K562 (cell line): ENCODE data around the gene SAP25. TPM values are rescaled to one million over a fixed set of nuclear protein-coding genes. Genes with fewer than 3 reads are reported as not detected.

Source experiments
- ATAC-seq: fragments of 200-7000 bp; cut with Tn5 transposase; 3 replicates; pipeline ENCODE4 v1.9.1; 2020; ENCODE audit warnings: moderate library complexity
- BruUV-seq: library from RNA; stranded (reverse); fragments of 400-500 nt; replicated peaks from 2 replicates; lab custom pipeline; 2021; lab: Mats Ljungman, UMichigan
- CTCF ChIA-PET: fragments of 300-600 bp; formaldehyde crosslinking; extraction: SDS; loops from one replicate; lab custom pipeline; 2021; ENCODE audit warnings: low intra/inter-chr PET ratio; lab: Yijun Ruan, JAX
- POLR2A ChIA-PET: fragments of 300-600, 350-650 bp; sonication (Branson Sonifier 250); formaldehyde crosslinking; extraction: SDS; loops from one replicate; lab custom pipeline; 2021; ENCODE audit warnings: antibody characterized with exemption, inconsistent platforms; lab: Yijun Ruan, JAX
- DNase-seq, 4 experiments: peaks; one replicate each; pipeline versions ENCODE4 v3.0.0 to v3.0.0-alpha.2; 2011 to 2018; ENCODE audit warnings: low spot score in 3 of 4, mixed read lengths in 3 of 4; ENCODE audit errors: extremely low read depth in 1 of 4
- FAIRE-seq: peaks from 2 replicates; lab custom pipeline; 2011; peaks lifted over from hg19 to GRCh38; lab: Jason Lieb, UNC
- H2AFZ ChIP-seq: 2 replicates; pipeline ENCODE4 v1.6.0; 2011; ENCODE audit warnings: low read depth, low read length, control low read depth, inconsistent platforms
- H3K27ac ChIP-seq: fragments of 200-600 bp; 3 replicates; pipeline ENCODE4 v1.8.0; 2011; ENCODE audit warnings: low read depth, mild to moderate bottlenecking, control low read depth, inconsistent platforms, low read length, moderate library complexity, mixed read lengths; ENCODE audit errors: extremely low read depth
- H3K27me3 ChIP-seq, 2 experiments: fragments of 300-600 bp in 1 of 2; 2 replicates in 1 of 2; 3 replicates in 1 of 2; pipeline versions ENCODE4 v1.6.0 to v1.8.0; 2011; ENCODE audit warnings: inconsistent platforms in 2 of 2, low read length in 2 of 2, mild to moderate bottlenecking in 1 of 2, mixed read lengths in 1 of 2, moderate library complexity in 1 of 2; ENCODE audit not compliant: control insufficient read depth in 2 of 2, insufficient read depth in 2 of 2
- H3K36me3 ChIP-seq: fragments of 300-600 bp; 3 replicates; pipeline ENCODE4 v1.8.0; 2011; ENCODE audit warnings: mild to moderate bottlenecking, low read length, inconsistent platforms; ENCODE audit not compliant: control insufficient read depth, insufficient read depth
- H3K4me1 ChIP-seq, 2 experiments: fragments of 200-600 bp in 1 of 2; replicated peaks in 1 of 2; 2 replicates in 1 of 2; 3 replicates in 1 of 2; pipeline versions ENCODE4 v1.5.1 to v1.8.0; 2011; ENCODE audit warnings: inconsistent platforms in 2 of 2, low read length in 2 of 2, mild to moderate bottlenecking in 1 of 2, mixed read lengths in 1 of 2, moderate library complexity in 1 of 2; ENCODE audit not compliant: control insufficient read depth in 2 of 2, insufficient read depth in 2 of 2
- H3K4me2 ChIP-seq: 2 replicates; pipeline ENCODE4 v1.6.1; 2011; ENCODE audit warnings: low read length, control low read depth, inconsistent platforms, mixed read lengths; ENCODE audit not compliant: insufficient read depth
- H3K4me3 ChIP-seq: fragments of 200-600 bp; sonication (generic), shearing (Covaris generic); 2 replicates; pipeline ENCODE4 v1.5.1; 2016; ENCODE audit warnings: control low read depth, inconsistent platforms
- H3K79me2 ChIP-seq: fragments of 200-600 bp; 3 replicates; pipeline ENCODE4 v1.8.0; 2011; ENCODE audit warnings: low read length, inconsistent platforms; ENCODE audit not compliant: control insufficient read depth, insufficient read depth
- H3K9ac ChIP-seq, 2 experiments: 2 replicates each; pipeline versions ENCODE4 v1.6.0 to v1.6.1; 2011; ENCODE audit warnings: low read depth in 2 of 2, low read length in 2 of 2, control low read depth in 1 of 2, inconsistent platforms in 1 of 2, mild to moderate bottlenecking in 1 of 2, mixed read lengths in 1 of 2; ENCODE audit not compliant: insufficient read depth in 1 of 2
- H3K9me1 ChIP-seq: one replicate; pipeline ENCODE4 v1.6.0; 2011; ENCODE audit warnings: inconsistent platforms, mild to moderate bottlenecking, low read length, moderate library complexity; ENCODE audit not compliant: control insufficient read depth, insufficient read depth
- H3K9me3 ChIP-seq: replicated peaks from 2 replicates; pipeline ENCODE4 v1.5.1; 2011; ENCODE audit warnings: low read depth, low read length, inconsistent platforms; ENCODE audit not compliant: control insufficient read depth, insufficient read depth
- H4K20me1 ChIP-seq: replicated peaks from 2 replicates; pipeline ENCODE4 v1.6.1; 2011; ENCODE audit warnings: low read length, inconsistent platforms, mixed read lengths; ENCODE audit not compliant: control insufficient read depth, insufficient read depth
- BHLHE40 ChIP-seq: IDR thresholded peaks from 2 replicates; pipeline ENCODE4 v1.6.1; 2011; ENCODE audit warnings: low read length, improper control_type of control experiment
- CREM ChIP-seq: IDR thresholded peaks from 2 replicates; pipeline ENCODE4 v1.6.1; 2014; ENCODE audit warnings: antibody characterized with exemption, low read depth
- EGR1 ChIP-seq: fragments of 450-650 bp; conservative IDR thresholded peaks from 2 replicates; pipeline ENCODE4 v1.6.1; 2017; ENCODE audit warnings: mild to moderate bottlenecking
- POLR2G ChIP-seq: fragments of 200-400 bp; formaldehyde crosslinking; IDR thresholded peaks from 2 replicates; pipeline ENCODE4 v1.6.1; 2017; ENCODE audit warnings: low read depth, mild to moderate bottlenecking, antibody characterized with exemption, low read length, moderate library complexity
- RBFOX2 ChIP-seq: fragments of 200-400 bp; formaldehyde crosslinking; IDR thresholded peaks from 2 replicates; pipeline ENCODE4 v1.6.1; 2017; ENCODE audit warnings: low read depth, mild to moderate bottlenecking, low read length, moderate library complexity
- RBM22 ChIP-seq: fragments of 200-400 bp; formaldehyde crosslinking; IDR thresholded peaks from 2 replicates; pipeline ENCODE4 v1.6.1; 2018; ENCODE audit warnings: low read length, low read depth; ENCODE audit not compliant: poor library complexity, severe bottlenecking
- SIX5 ChIP-seq, 2 experiments: IDR thresholded peaks; 2 replicates each; pipeline ENCODE4 v1.6.1; 2011; ENCODE audit warnings: low read length in 2 of 2, borderline replicate concordance in 1 of 2, low read depth in 1 of 2, mild to moderate bottlenecking in 1 of 2, moderate library complexity in 1 of 2; ENCODE audit not compliant: insufficient read depth in 1 of 2
- ZNF24 ChIP-seq: fragments of 450-650 bp; IDR thresholded peaks from 2 replicates; pipeline ENCODE4 v1.6.1; 2016
- WGBS: fragments of 100-300 bp; shearing (Covaris generic); methylation state at CpG from one replicate; pipeline ENCODE4 v1.1.6; 2016; ENCODE audit warnings: low coverage, mixed read lengths; ENCODE audit not compliant: insufficient coverage; ENCODE audit errors: missing lambda C conversion rate; 5-methylcytosine and 5-hydroxymethylcytosine counted together
- in situ Hi-C: fragments of 300-500 bp; cut with MboI; formaldehyde crosslinking; loops from 4 replicates; pipeline ENCODE4 v1.15.0; 2018; ENCODE audit warnings: inconsistent platforms, mixed read lengths
- intact Hi-C: fragments of 100-400 bp; cut with micrococcal nuclease; formaldehyde crosslinking; loops from 2 replicates; pipeline ENCODE4 v1.14.2; 2022
- polyA plus RNA-seq, 8 experiments: library from polyadenylated mRNA; depleted of rRNA in 4 of 8; stranded (reverse) in 5 of 8; unstranded in 3 of 8; fragments of >200 nt; fragmentation: Nextera tagmentation in 2 of 8; fragmentation: Illumina TruSeq in 1 of 8; extraction: Ambion mirVana in 2 of 8; extraction: Trizol in 1 of 8; gene quantifications; 2 replicates each; pipeline versions ENCODE4 v1.2.1 to v1.2.3, GENCODE V29; 2011 to 2014; ENCODE audit warnings: inconsistent platforms in 1 of 8, missing spikeins in 1 of 8
- total RNA-seq, 7 experiments: library from RNA; depleted of rRNA in 6 of 7; stranded (reverse); fragments of >200 nt in 6 of 7; fragmentation: Illumina TruSeq in 2 of 7; extraction: Trizol in 2 of 7; gene quantifications; 2 replicates each; pipeline versions ENCODE4 v1.2.1 to v1.2.3, GENCODE V29; 2011 to 2021; ENCODE audit warnings: low replicate concordance in 1 of 7
- TF ChIP-seq, protein P1 (sequence below), 2 experiments: IDR thresholded peaks; 2 replicates each; pipeline ENCODE4 v1.6.1; 2012; ENCODE audit warnings: improper control_type of control experiment in 2 of 2, low read depth in 2 of 2, low read length in 2 of 2, borderline replicate concordance in 1 of 2
- TF ChIP-seq, protein P2 (sequence below): sonication (generic); formaldehyde crosslinking; IDR thresholded peaks from 2 replicates; pipeline ENCODE4 v1.9.0; 2022; ENCODE audit warnings: mild to moderate bottlenecking, missing genetic modification reagents
- TF ChIP-seq, protein P3 (sequence below): sonication (generic); formaldehyde crosslinking; IDR thresholded peaks from 2 replicates; pipeline ENCODE4 v1.9.0; 2022; ENCODE audit warnings: mild to moderate bottlenecking, missing genetic modification reagents
- TF ChIP-seq, protein P4 (sequence below): sonication (generic); formaldehyde crosslinking; IDR thresholded peaks from 2 replicates; pipeline ENCODE4 v1.5.0; 2020; ENCODE audit warnings: missing genetic modification reagents

Gene SAP25
- total and polyA plus RNA-seq, 9 of the 15 experiments (the other 6 are each of a cell fraction or from before 2014, with no cell fraction given): 0.13 to 5.3 (median 0.78) TPM; not detected in 1

DNA sequence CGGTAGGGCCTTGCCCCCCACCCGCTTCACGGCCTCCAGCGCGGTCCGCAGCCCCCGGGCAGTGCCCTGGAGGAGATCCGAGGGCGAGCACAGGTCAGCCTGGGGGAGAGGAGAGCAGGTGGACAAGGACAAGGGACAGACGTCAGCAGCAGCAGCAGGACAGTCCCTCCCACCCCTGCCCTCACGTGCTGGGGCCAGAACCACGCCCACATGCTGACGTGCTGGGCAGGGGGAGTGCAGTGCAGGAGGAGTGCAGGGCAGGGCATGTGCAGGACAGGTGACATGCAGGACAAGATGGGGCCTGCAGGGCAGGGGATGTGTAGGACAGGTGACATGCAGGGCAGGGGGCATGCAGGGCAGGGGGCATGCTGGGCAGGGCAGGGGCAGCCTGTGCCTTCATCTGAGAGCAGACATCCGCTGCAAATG, 1.5 kb upstream of the SAP25 start:
- ChIA-PET CTCF (no interaction called here), POLR2A (interaction anchor here (3.6 kb wide), 1 partner anchor 11 kb away, joined by 27 read pairs; the partner anchor contains the start of genes FBXO24 and LRCH4)
- Histone ChIP-seq H3K4me3 (no peak overlapping the region), H3K27me3 (no peaks in the 10 kb centered on the region), H3K4me1 (peaks cover 0 to 73% of the 10 kb centered on the region in 2 experiments; a peak in 3 of 5 replicates), H3K36me3 (peaks cover 64% of the 10 kb centered on the region), H3K9me3 (no peaks in the 10 kb centered on the region), H3K9me1 (peaks cover 4% of the 10 kb centered on the region), H3K79me2 (no peaks in the 10 kb centered on the region), H3K4me2 (no peak overlapping the region), H3K27ac (no peak overlapping the region), H4K20me1 (no peaks in the 10 kb centered on the region), H3K9ac (no peak overlapping the region; a peak in 1 of 4 replicates), H2AFZ (no peak overlapping the region)
- intact Hi-C loops: no loop called here
- no peak for FAIRE-seq
- TF ChIP-seq RBFOX2: peak; percentile 50; the same call in 1 of the 2 replicates
- 0 out of 2 replicates have a peak, but pooled peaks have one; percentile 41 for TF ChIP-seq POLR2G
- 0 out of 2 replicates have a peak, but pooled peaks have one; percentile 20 for TF ChIP-seq EGR1
- TF ChIP-seq BHLHE40: peak; percentile 96
- no peak for TF ChIP-seq SIX5 (IDR thresholded peaks at IDR 0.05; ENCODE audit: borderline replicate concordance in 1 of 2, insufficient read depth in 1 of 2, low read depth in 1 of 2, low read length in 2 of 2)
- TF ChIP-seq, protein P1, sequence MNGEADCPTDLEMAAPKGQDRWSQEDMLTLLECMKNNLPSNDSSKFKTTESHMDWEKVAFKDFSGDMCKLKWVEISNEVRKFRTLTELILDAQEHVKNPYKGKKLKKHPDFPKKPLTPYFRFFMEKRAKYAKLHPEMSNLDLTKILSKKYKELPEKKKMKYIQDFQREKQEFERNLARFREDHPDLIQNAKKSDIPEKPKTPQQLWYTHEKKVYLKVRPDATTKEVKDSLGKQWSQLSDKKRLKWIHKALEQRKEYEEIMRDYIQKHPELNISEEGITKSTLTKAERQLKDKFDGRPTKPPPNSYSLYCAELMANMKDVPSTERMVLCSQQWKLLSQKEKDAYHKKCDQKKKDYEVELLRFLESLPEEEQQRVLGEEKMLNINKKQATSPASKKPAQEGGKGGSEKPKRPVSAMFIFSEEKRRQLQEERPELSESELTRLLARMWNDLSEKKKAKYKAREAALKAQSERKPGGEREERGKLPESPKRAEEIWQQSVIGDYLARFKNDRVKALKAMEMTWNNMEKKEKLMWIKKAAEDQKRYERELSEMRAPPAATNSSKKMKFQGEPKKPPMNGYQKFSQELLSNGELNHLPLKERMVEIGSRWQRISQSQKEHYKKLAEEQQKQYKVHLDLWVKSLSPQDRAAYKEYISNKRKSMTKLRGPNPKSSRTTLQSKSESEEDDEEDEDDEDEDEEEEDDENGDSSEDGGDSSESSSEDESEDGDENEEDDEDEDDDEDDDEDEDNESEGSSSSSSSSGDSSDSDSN (IDR thresholded peaks at IDR 0.05; ENCODE audit: borderline replicate concordance in 1 of 2, low read depth in 2 of 2, low read length in 2 of 2): no peak
- TF ChIP-seq, protein P2, sequence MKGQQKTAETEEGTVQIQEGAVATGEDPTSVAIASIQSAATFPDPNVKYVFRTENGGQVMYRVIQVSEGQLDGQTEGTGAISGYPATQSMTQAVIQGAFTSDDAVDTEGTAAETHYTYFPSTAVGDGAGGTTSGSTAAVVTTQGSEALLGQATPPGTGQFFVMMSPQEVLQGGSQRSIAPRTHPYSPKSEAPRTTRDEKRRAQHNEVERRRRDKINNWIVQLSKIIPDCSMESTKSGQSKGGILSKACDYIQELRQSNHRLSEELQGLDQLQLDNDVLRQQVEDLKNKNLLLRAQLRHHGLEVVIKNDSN (CRISPR knock-in tag): peak; percentile 85
- TF ChIP-seq RBM22: peak; percentile 44
- TF ChIP-seq ZNF24: no peak
- TF ChIP-seq CREM: peak; percentile 50; the same call in 1 of the 2 replicates
- TF ChIP-seq, protein P3, sequence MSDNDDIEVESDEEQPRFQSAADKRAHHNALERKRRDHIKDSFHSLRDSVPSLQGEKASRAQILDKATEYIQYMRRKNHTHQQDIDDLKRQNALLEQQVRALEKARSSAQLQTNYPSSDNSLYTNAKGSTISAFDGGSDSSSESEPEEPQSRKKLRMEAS (CRISPR knock-in tag): peak; percentile 55
- TF ChIP-seq, protein P4, sequence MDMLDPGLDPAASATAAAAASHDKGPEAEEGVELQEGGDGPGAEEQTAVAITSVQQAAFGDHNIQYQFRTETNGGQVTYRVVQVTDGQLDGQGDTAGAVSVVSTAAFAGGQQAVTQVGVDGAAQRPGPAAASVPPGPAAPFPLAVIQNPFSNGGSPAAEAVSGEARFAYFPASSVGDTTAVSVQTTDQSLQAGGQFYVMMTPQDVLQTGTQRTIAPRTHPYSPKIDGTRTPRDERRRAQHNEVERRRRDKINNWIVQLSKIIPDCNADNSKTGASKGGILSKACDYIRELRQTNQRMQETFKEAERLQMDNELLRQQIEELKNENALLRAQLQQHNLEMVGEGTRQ (CRISPR knock-in tag): peak; percentile 66
- 60% methylated on average over 8 of the region's 14 CpGs for WGBS
- BruUV-seq: no TSS peak
- in situ Hi-C loops: no loop called here
- peak in 2 of 4 experiments; percentile 46 to 49 for DNase-seq
- peak; percentile 59 for ATAC-seq
